K562 (cell line): ENCODE data around the gene MARS1. TPM values are rescaled to one million over a fixed set of nuclear protein-coding genes. Genes with fewer than 3 reads are reported as not detected.

Source experiments
- ATAC-seq: fragments of 200-7000 bp; cut with Tn5 transposase; 3 replicates; pipeline ENCODE4 v1.9.1; 2020; ENCODE audit warnings: moderate library complexity
- BruUV-seq: library from RNA; stranded (reverse); fragments of 400-500 nt; replicated peaks from 2 replicates; lab custom pipeline; 2021; lab: Mats Ljungman, UMichigan
- CTCF ChIA-PET: fragments of 300-600 bp; formaldehyde crosslinking; extraction: SDS; loops from one replicate; lab custom pipeline; 2021; ENCODE audit warnings: low intra/inter-chr PET ratio; lab: Yijun Ruan, JAX
- POLR2A ChIA-PET: fragments of 300-600, 350-650 bp; sonication (Branson Sonifier 250); formaldehyde crosslinking; extraction: SDS; loops from one replicate; lab custom pipeline; 2021; ENCODE audit warnings: antibody characterized with exemption, inconsistent platforms; lab: Yijun Ruan, JAX
- DNase-seq, 4 experiments: peaks; one replicate each; pipeline versions ENCODE4 v3.0.0 to v3.0.0-alpha.2; 2011 to 2018; ENCODE audit warnings: low spot score in 3 of 4, mixed read lengths in 3 of 4; ENCODE audit errors: extremely low read depth in 1 of 4
- FAIRE-seq: peaks from 2 replicates; lab custom pipeline; 2011; peaks lifted over from hg19 to GRCh38; lab: Jason Lieb, UNC
- H2AFZ ChIP-seq: 2 replicates; pipeline ENCODE4 v1.6.0; 2011; ENCODE audit warnings: low read depth, low read length, control low read depth, inconsistent platforms
- H3K27ac ChIP-seq: fragments of 200-600 bp; 3 replicates; pipeline ENCODE4 v1.8.0; 2011; ENCODE audit warnings: low read depth, mild to moderate bottlenecking, control low read depth, inconsistent platforms, low read length, moderate library complexity, mixed read lengths; ENCODE audit errors: extremely low read depth
- H3K27me3 ChIP-seq, 2 experiments: fragments of 300-600 bp in 1 of 2; 2 replicates in 1 of 2; 3 replicates in 1 of 2; pipeline versions ENCODE4 v1.6.0 to v1.8.0; 2011; ENCODE audit warnings: inconsistent platforms in 2 of 2, low read length in 2 of 2, mild to moderate bottlenecking in 1 of 2, mixed read lengths in 1 of 2, moderate library complexity in 1 of 2; ENCODE audit not compliant: control insufficient read depth in 2 of 2, insufficient read depth in 2 of 2
- H3K36me3 ChIP-seq: fragments of 300-600 bp; 3 replicates; pipeline ENCODE4 v1.8.0; 2011; ENCODE audit warnings: mild to moderate bottlenecking, low read length, inconsistent platforms; ENCODE audit not compliant: control insufficient read depth, insufficient read depth
- H3K4me1 ChIP-seq, 2 experiments: fragments of 200-600 bp in 1 of 2; replicated peaks in 1 of 2; 2 replicates in 1 of 2; 3 replicates in 1 of 2; pipeline versions ENCODE4 v1.5.1 to v1.8.0; 2011; ENCODE audit warnings: inconsistent platforms in 2 of 2, low read length in 2 of 2, mild to moderate bottlenecking in 1 of 2, mixed read lengths in 1 of 2, moderate library complexity in 1 of 2; ENCODE audit not compliant: control insufficient read depth in 2 of 2, insufficient read depth in 2 of 2
- H3K4me2 ChIP-seq: 2 replicates; pipeline ENCODE4 v1.6.1; 2011; ENCODE audit warnings: low read length, control low read depth, inconsistent platforms, mixed read lengths; ENCODE audit not compliant: insufficient read depth
- H3K4me3 ChIP-seq: fragments of 200-600 bp; sonication (generic), shearing (Covaris generic); 2 replicates; pipeline ENCODE4 v1.5.1; 2016; ENCODE audit warnings: control low read depth, inconsistent platforms
- H3K79me2 ChIP-seq: fragments of 200-600 bp; 3 replicates; pipeline ENCODE4 v1.8.0; 2011; ENCODE audit warnings: low read length, inconsistent platforms; ENCODE audit not compliant: control insufficient read depth, insufficient read depth
- H3K9ac ChIP-seq, 2 experiments: 2 replicates each; pipeline versions ENCODE4 v1.6.0 to v1.6.1; 2011; ENCODE audit warnings: low read depth in 2 of 2, low read length in 2 of 2, control low read depth in 1 of 2, inconsistent platforms in 1 of 2, mild to moderate bottlenecking in 1 of 2, mixed read lengths in 1 of 2; ENCODE audit not compliant: insufficient read depth in 1 of 2
- H3K9me1 ChIP-seq: one replicate; pipeline ENCODE4 v1.6.0; 2011; ENCODE audit warnings: inconsistent platforms, mild to moderate bottlenecking, low read length, moderate library complexity; ENCODE audit not compliant: control insufficient read depth, insufficient read depth
- H3K9me3 ChIP-seq: replicated peaks from 2 replicates; pipeline ENCODE4 v1.5.1; 2011; ENCODE audit warnings: low read depth, low read length, inconsistent platforms; ENCODE audit not compliant: control insufficient read depth, insufficient read depth
- H4K20me1 ChIP-seq: replicated peaks from 2 replicates; pipeline ENCODE4 v1.6.1; 2011; ENCODE audit warnings: low read length, inconsistent platforms, mixed read lengths; ENCODE audit not compliant: control insufficient read depth, insufficient read depth
- EP400 ChIP-seq: fragments of 450-650 bp; IDR thresholded peaks from 2 replicates; pipeline ENCODE4 v1.6.1; 2017; ENCODE audit warnings: antibody characterized with exemption, mild to moderate bottlenecking, moderate library complexity
- FOXA3 ChIP-seq, 2 experiments: fragments of 450-650 bp in 1 of 2; sonication (generic) in 1 of 2; formaldehyde crosslinking; IDR thresholded peaks in 1 of 2; conservative IDR thresholded peaks in 1 of 2; 2 replicates each; pipeline versions ENCODE4 v1.4.0 to v1.8.0; 2020 to 2022; ENCODE audit warnings: mild to moderate bottlenecking in 2 of 2, missing genetic modification reagents in 1 of 2
- FOXJ2 ChIP-seq: fragments of 200-800 bp; sonication (Bioruptor generic); IDR thresholded peaks from 2 replicates; pipeline ENCODE4 v1.6.1; 2016; ENCODE audit warnings: missing genetic modification characterization, missing compliant biosample characterization
- IFI16 ChIP-seq: fragments of 250-450 bp; sonication (Bioruptor Pico); IDR thresholded peaks from 2 replicates; pipeline ENCODE4 v2.1.2; 2022; ENCODE audit warnings: mild to moderate bottlenecking, inconsistent platforms
- ILK ChIP-seq: fragments of 450-650 bp; IDR thresholded peaks from 2 replicates; pipeline ENCODE4 v1.6.1; 2016; ENCODE audit warnings: missing genetic modification characterization, low read depth, mild to moderate bottlenecking, missing compliant biosample characterization, moderate library complexity, borderline replicate concordance
- JUN ChIP-seq, 2 experiments: sonication (generic) in 1 of 2; formaldehyde crosslinking in 1 of 2; IDR thresholded peaks; 2 replicates each; pipeline versions ENCODE4 v1.6.1 to v1.8.0; 2012 to 2022; ENCODE audit warnings: borderline replicate concordance in 2 of 2, mild to moderate bottlenecking in 2 of 2, improper control_type of control experiment in 1 of 2, low read depth in 1 of 2, low read length in 1 of 2, missing genetic modification reagents in 1 of 2
- MECOM ChIP-seq: fragments of 250-450 bp; sonication (Bioruptor Pico); IDR thresholded peaks from 2 replicates; pipeline ENCODE4 v1.8.0; 2022; ENCODE audit warnings: inconsistent platforms
- MTA3 ChIP-seq: fragments of 450-650 bp; formaldehyde crosslinking; IDR thresholded peaks from 2 replicates; pipeline ENCODE4 v1.6.1; 2017; ENCODE audit warnings: mild to moderate bottlenecking, borderline replicate concordance
- POLR2AphosphoS2 ChIP-seq: IDR thresholded peaks from 2 replicates; pipeline ENCODE4 v1.6.1; 2012; ENCODE audit warnings: low read length, improper control_type of control experiment
- PYGO2 ChIP-seq: fragments of 450-650 bp; IDR thresholded peaks from 2 replicates; pipeline ENCODE4 v1.6.1; 2016; ENCODE audit warnings: mild to moderate bottlenecking, missing genetic modification characterization, moderate library complexity, missing compliant biosample characterization
- SMARCE1 ChIP-seq: fragments of 450-650 bp; IDR thresholded peaks from 2 replicates; pipeline ENCODE4 v1.7.1; 2016; ENCODE audit warnings: mild to moderate bottlenecking
- SP1 ChIP-seq: sonication (generic); formaldehyde crosslinking; IDR thresholded peaks from 2 replicates; pipeline ENCODE4 v1.8.1; 2022; ENCODE audit warnings: mild to moderate bottlenecking, missing genetic modification reagents
- STAT5A ChIP-seq: IDR thresholded peaks from 2 replicates; pipeline ENCODE4 v1.6.1; 2012; ENCODE audit warnings: low read length, inconsistent platforms, borderline replicate concordance
- TCF15 ChIP-seq: fragments of 250-450 bp; sonication (Bioruptor Pico); IDR thresholded peaks from 2 replicates; pipeline ENCODE4 v1.8.0; 2022; ENCODE audit warnings: moderate library complexity, mild to moderate bottlenecking, inconsistent platforms
- TCF7L2 ChIP-seq: fragments of 150-350 bp; IDR thresholded peaks from 2 replicates; pipeline ENCODE4 v1.6.1; 2016; ENCODE audit warnings: low read depth, mild to moderate bottlenecking, low read length, moderate library complexity
- ZKSCAN8 ChIP-seq: fragments of 200-800 bp; sonication (Bioruptor generic); IDR thresholded peaks from 2 replicates; pipeline ENCODE4 v1.6.1; 2016; ENCODE audit warnings: missing genetic modification characterization, missing compliant biosample characterization
- ZNF398 ChIP-seq: fragments of 250-450 bp; sonication (Bioruptor Pico); IDR thresholded peaks from 2 replicates; pipeline ENCODE4 v1.8.0; 2021; ENCODE audit warnings: moderate library complexity, mild to moderate bottlenecking, inconsistent platforms
- ZNF444 ChIP-seq: fragments of 250-450 bp; sonication (Bioruptor Pico); IDR thresholded peaks from 2 replicates; pipeline ENCODE4 v1.4.0; 2020; ENCODE audit warnings: mild to moderate bottlenecking, moderate library complexity
- ZNF699 ChIP-seq: fragments of 250-450 bp; sonication (Bioruptor Pico); IDR thresholded peaks from 2 replicates; pipeline ENCODE4 v1.8.0; 2021; ENCODE audit warnings: mild to moderate bottlenecking, moderate library complexity; ENCODE audit not compliant: insufficient replicate concordance
- ZNF707 ChIP-seq: fragments of 250-450 bp; sonication (Bioruptor Pico); conservative IDR thresholded peaks from 2 replicates; pipeline ENCODE4 v1.8.0; 2022; ENCODE audit warnings: inconsistent platforms, mild to moderate bottlenecking, moderate library complexity
- WGBS: fragments of 100-300 bp; shearing (Covaris generic); methylation state at CpG from one replicate; pipeline ENCODE4 v1.1.6; 2016; ENCODE audit warnings: low coverage, mixed read lengths; ENCODE audit not compliant: insufficient coverage; ENCODE audit errors: missing lambda C conversion rate; 5-methylcytosine and 5-hydroxymethylcytosine counted together
- in situ Hi-C: fragments of 300-500 bp; cut with MboI; formaldehyde crosslinking; loops from 4 replicates; pipeline ENCODE4 v1.15.0; 2018; ENCODE audit warnings: inconsistent platforms, mixed read lengths
- intact Hi-C: fragments of 100-400 bp; cut with micrococcal nuclease; formaldehyde crosslinking; loops from 2 replicates; pipeline ENCODE4 v1.14.2; 2022
- polyA plus RNA-seq, 8 experiments: library from polyadenylated mRNA; depleted of rRNA in 4 of 8; stranded (reverse) in 5 of 8; unstranded in 3 of 8; fragments of >200 nt; fragmentation: Nextera tagmentation in 2 of 8; fragmentation: Illumina TruSeq in 1 of 8; extraction: Ambion mirVana in 2 of 8; extraction: Trizol in 1 of 8; gene quantifications; 2 replicates each; pipeline versions ENCODE4 v1.2.1 to v1.2.3, GENCODE V29; 2011 to 2014; ENCODE audit warnings: inconsistent platforms in 1 of 8, missing spikeins in 1 of 8
- total RNA-seq, 7 experiments: library from RNA; depleted of rRNA in 6 of 7; stranded (reverse); fragments of >200 nt in 6 of 7; fragmentation: Illumina TruSeq in 2 of 7; extraction: Trizol in 2 of 7; gene quantifications; 2 replicates each; pipeline versions ENCODE4 v1.2.1 to v1.2.3, GENCODE V29; 2011 to 2021; ENCODE audit warnings: low replicate concordance in 1 of 7

The MARS1 gene
- total and polyA plus RNA-seq, 9 of the 15 experiments (the other 6 are each of a cell fraction or from before 2014, with no cell fraction given), result 117 to 382 (median 220) TPM

GRCh38 chr12:57530396-57531142 is 42.7 kb downstream of the MARS1 start:
- H3K9me1 ChIP-seq, result no peaks in the 10 kb centered on the region
- ChIA-PET CTCF (interaction anchor here (1.0 kb wide), 1 partner anchor 13 kb away, joined by 3 read pairs; no protein-coding TSS in a partner anchor), POLR2A (interaction anchor here (0.5 to 10.8 kb wide), 6 partner anchors 8 to 206 kb away, joined by 3 to 225 read pairs (median 4); partner anchors contain the start of genes B4GALNT1, DCTN2 and DDIT3)
- intact Hi-C loops, result no loop called here
- in situ Hi-C loops, result no loop called here
- H3K27ac ChIP-seq, result no peak overlapping the region
- peaks cover under 1% of the 10 kb centered on the region; the same call in 2 of the 3 replicates for H3K79me2 ChIP-seq
- H3K4me1 ChIP-seq, result peaks cover 0 to 12% of the 10 kb centered on the region in 2 experiments; a peak in 2 of 5 replicates
- H4K20me1 ChIP-seq, result no peaks in the 10 kb centered on the region
- no peak overlapping the region for H3K4me2 ChIP-seq
- 82% methylated on average over 5 of the region's 5 CpGs for WGBS
- no peak overlapping the region for H3K4me3 ChIP-seq
- peaks cover 93% of the 10 kb centered on the region for H3K36me3 ChIP-seq
- TSS peak; percentile 57 for BruUV-seq
- no peak overlapping the region; a peak in 1 of 4 replicates for H3K9ac ChIP-seq
- no peaks in the 10 kb centered on the region for H3K27me3 ChIP-seq
- FAIRE-seq (no peak), ATAC-seq (no peak), DNase-seq (no peak)
- no peak overlapping the region for H2AFZ ChIP-seq
- H3K9me3 ChIP-seq, result no peaks in the 10 kb centered on the region
- TF ChIP-seq STAT5A (no peak), FOXJ2 (tag) (no peak), JUN (IDR thresholded peaks at IDR 0.05; ENCODE audit: borderline replicate concordance, low read depth, low read length) (no peak), JUN (CRISPR knock-in tag; IDR thresholded peaks at IDR 0.05; ENCODE audit: borderline replicate concordance) (no peak), POLR2AphosphoS2 (peak; percentile 48; the same call in 1 of the 2 replicates), ZNF444 (CRISPR knock-in tag) (no peak), TCF15 (CRISPR knock-in tag) (no peak), ILK (tag) (no peak), IFI16 (CRISPR knock-in tag) (no peak), MECOM (no peak), PYGO2 (tag) (no peak), FOXA3 (CRISPR knock-in tag; conservative IDR thresholded peaks at IDR 0.05 in 1 of 2, IDR thresholded peaks at IDR 0.05 in 1 of 2) (no peak), MTA3 (no peak), TCF7L2 (no peak), ZNF398 (CRISPR knock-in tag) (no peak), ZKSCAN8 (CRISPR knock-in tag) (no peak), ZNF699 (CRISPR knock-in tag) (no peak), EP400 (no peak), SP1 (CRISPR knock-in tag) (no peak), SMARCE1 (no peak), ZNF707 (CRISPR knock-in tag) (no peak)
